HepG2 (cell line): ENCODE results near the gene ACSL4. TPM values are rescaled to one million over a fixed set of nuclear protein-coding genes. Genes with fewer than 3 reads are reported as not detected.

ENCODE experiments used
- ATAC-seq: fragments of 200-7000 bp; cut with Tn5 transposase; 3 replicates; pipeline ENCODE4 v1.9.1; 2020; ENCODE audit warnings: mild to moderate bottlenecking, moderate library complexity
- BruUV-seq: library from RNA; stranded (reverse); fragments of 400-500 nt; replicated peaks from 2 replicates; lab custom pipeline; 2021; lab: Mats Ljungman, UMichigan
- CTCF ChIA-PET: fragments of 300-600 bp; formaldehyde crosslinking; extraction: SDS; loops from one replicate; lab custom pipeline; 2021; ENCODE audit warnings: low total read pairs, inconsistent platforms, low intra/inter-chr PET ratio; lab: Yijun Ruan, JAX
- POLR2A ChIA-PET: fragments of 350-600 bp; sonication (Branson Sonifier 250); formaldehyde crosslinking; loops from one replicate; lab custom pipeline; 2020; ENCODE audit warnings: antibody characterized with exemption, inconsistent platforms; lab: Yijun Ruan, JAX
- DNase-seq: peaks from one replicate; pipeline ENCODE4 v3.0.0-alpha.2; 2015; ENCODE audit warnings: low spot score
- FAIRE-seq: peaks from 3 replicates; lab custom pipeline; 2011; peaks lifted over from hg19 to GRCh38; lab: Jason Lieb, UNC
- H2AFZ ChIP-seq: one replicate; pipeline ENCODE4 v1.6.1; 2011; ENCODE audit warnings: low read length, inconsistent platforms
- H3K27ac ChIP-seq: fragments of 300-600 bp; 3 replicates; pipeline ENCODE4 v1.8.0; 2011; ENCODE audit warnings: mixed run types, mild to moderate bottlenecking, mixed read lengths, low read length, inconsistent platforms; ENCODE audit not compliant: insufficient read depth; ENCODE audit errors: extremely low read length
- H3K27me3 ChIP-seq, 2 experiments: fragments of 200-600 bp in 1 of 2; 2 replicates in 1 of 2; 3 replicates in 1 of 2; pipeline versions ENCODE4 v1.6.0 to v1.8.0; 2011; ENCODE audit warnings: low read length in 2 of 2, mild to moderate bottlenecking in 2 of 2, moderate library complexity in 2 of 2, inconsistent platforms in 1 of 2; ENCODE audit not compliant: insufficient read depth in 2 of 2, control insufficient read depth in 1 of 2
- H3K36me3 ChIP-seq, 2 experiments: fragments of 200-600 bp in 1 of 2; replicated peaks in 1 of 2; 2 replicates in 1 of 2; 3 replicates in 1 of 2; pipeline versions ENCODE4 v1.5.1 to v1.8.0; 2011; ENCODE audit warnings: low read length in 2 of 2, inconsistent platforms in 1 of 2; ENCODE audit not compliant: insufficient read depth in 2 of 2, control insufficient read depth in 1 of 2
- H3K4me1 ChIP-seq: 2 replicates; pipeline ENCODE4 v1.5.1; 2012; ENCODE audit warnings: low read length, inconsistent platforms; ENCODE audit not compliant: insufficient read depth
- H3K4me2 ChIP-seq: 2 replicates; pipeline ENCODE4 v1.6.0; 2011; ENCODE audit warnings: low read depth, low read length, inconsistent platforms
- H3K4me3 ChIP-seq, 3 experiments: fragments of 200-600 bp in 1 of 3; sonication (generic), shearing (Covaris generic) in 1 of 3; replicated peaks in 1 of 3; 2 replicates each; pipeline ENCODE4 v1.5.1; 2011 to 2016; ENCODE audit warnings: low read length in 3 of 3, inconsistent platforms in 2 of 3, low read depth in 2 of 3, mild to moderate bottlenecking in 2 of 3, control low read depth in 1 of 3, mixed read lengths in 1 of 3; ENCODE audit not compliant: insufficient read depth in 1 of 3
- H3K79me2 ChIP-seq: one replicate; pipeline ENCODE4 v1.6.1; 2011; ENCODE audit warnings: low read length, inconsistent platforms; ENCODE audit not compliant: insufficient read depth
- H3K9ac ChIP-seq: 2 replicates; pipeline ENCODE4 v1.6.0; 2011; ENCODE audit warnings: mild to moderate bottlenecking, low read depth, low read length, inconsistent platforms; ENCODE audit not compliant: insufficient read depth
- H3K9me3 ChIP-seq: 2 replicates; pipeline ENCODE4 v1.5.1; 2012; ENCODE audit warnings: mild to moderate bottlenecking, low read length
- H4K20me1 ChIP-seq: 2 replicates; pipeline ENCODE4 v1.6.0; 2011; ENCODE audit warnings: inconsistent platforms, mild to moderate bottlenecking, low read length, moderate library complexity; ENCODE audit not compliant: insufficient read depth
- ARNT2 ChIP-seq: sonication (generic); formaldehyde crosslinking; IDR thresholded peaks from 2 replicates; pipeline ENCODE4 v1.8.0; 2022; ENCODE audit warnings: mild to moderate bottlenecking, low read depth, missing genetic modification reagents, moderate library complexity
- LBX2 ChIP-seq: sonication (generic); formaldehyde crosslinking; IDR thresholded peaks from 2 replicates; pipeline ENCODE4 v1.5.0; 2020; ENCODE audit warnings: missing genetic modification reagents, mild to moderate bottlenecking, borderline replicate concordance
- MIER2 ChIP-seq: IDR thresholded peaks from 2 replicates; pipeline ENCODE4 v1.6.1; 2016; ENCODE audit warnings: missing biosample characterization, missing genetic modification reagents
- POLR2AphosphoS5 ChIP-seq: IDR thresholded peaks from 2 replicates; pipeline ENCODE4 v1.6.1; 2012; ENCODE audit warnings: low read depth, low read length
- RBM22 ChIP-seq: fragments of 200-400 bp; formaldehyde crosslinking; optimal IDR thresholded peaks from 2 replicates; pipeline ENCODE3; 2017; ENCODE audit warnings: mild to moderate bottlenecking, low read length, moderate library complexity
- REL ChIP-seq: sonication (generic); formaldehyde crosslinking; conservative IDR thresholded peaks from 2 replicates; pipeline ENCODE4 v1.8.0; 2022; ENCODE audit warnings: mild to moderate bottlenecking, missing genetic modification reagents, moderate library complexity
- SOX13 ChIP-seq, 3 experiments: fragments of 450-650 bp in 1 of 3; sonication (generic) in 1 of 3; formaldehyde crosslinking in 1 of 3; IDR thresholded peaks in 2 of 3; conservative IDR thresholded peaks in 1 of 3; 2 replicates each; pipeline versions ENCODE4 v1.5.0 to v1.6.1; 2016 to 2020; ENCODE audit warnings: antibody characterized with exemption in 1 of 3, mild to moderate bottlenecking in 1 of 3, missing compliant biosample characterization in 1 of 3, missing genetic modification reagents in 1 of 3, moderate library complexity in 1 of 3
- ZBTB20 ChIP-seq: sonication (generic); formaldehyde crosslinking; IDR thresholded peaks from 2 replicates; pipeline ENCODE4 v1.8.1; 2023; ENCODE audit warnings: missing genetic modification reagents, low read depth, mild to moderate bottlenecking, borderline replicate concordance
- ZGPAT ChIP-seq: IDR thresholded peaks from 2 replicates; pipeline ENCODE4 v1.6.1; 2016; ENCODE audit warnings: mild to moderate bottlenecking
- ZHX2 ChIP-seq, 2 experiments: sonication (generic) in 1 of 2; formaldehyde crosslinking in 1 of 2; IDR thresholded peaks; 2 replicates each; pipeline versions ENCODE4 v1.6.1 to v1.9.0; 2014 to 2022; ENCODE audit warnings: antibody characterized with exemption in 1 of 2, borderline replicate concordance in 1 of 2, inconsistent platforms in 1 of 2, low read depth in 1 of 2, missing genetic modification reagents in 1 of 2
- in situ Hi-C: cut with HindIII; loops from 2 replicates; pipeline ENCODE4 v1.10.0; 2017; ENCODE audit warnings: low pct_unique_long_range_greater_than_20kb; ENCODE audit not compliant: extremely low pct_ligation_motif_present
- intact Hi-C: fragments of 100-400 bp; cut with micrococcal nuclease; formaldehyde crosslinking; loops from one replicate; pipeline ENCODE4 v1.10.0; 2022; ENCODE audit not compliant: unreplicated experiment
- polyA plus RNA-seq, 8 experiments: library from polyadenylated mRNA; depleted of rRNA in 3 of 8; stranded (reverse) in 7 of 8; unstranded in 1 of 8; fragments of >200 nt; fragmentation: Illumina TruSeq in 4 of 8; extraction: Trizol in 4 of 8; gene quantifications; 2 replicates each; pipeline versions ENCODE4 v1.2.1 to v1.2.3, GENCODE V29; 2011 to 2016; ENCODE audit warnings: low read depth in 4 of 8, missing spikeins in 1 of 8, mixed read lengths in 1 of 8; ENCODE audit not compliant: insufficient read depth in 1 of 8
- total RNA-seq, 5 experiments: library from RNA; depleted of rRNA; stranded (reverse); fragments of >200 nt; fragmentation: Illumina TruSeq; extraction: Trizol; gene quantifications; 2 replicates each; pipeline ENCODE4 v1.2.3, GENCODE V29; 2016; ENCODE audit warnings: low read depth in 1 of 5

ACSL4 gene
- total and polyA plus RNA-seq, 2 of the 13 experiments (the other 11 are each of a cell fraction or from before 2014, with no cell fraction given), result 207 to 316 TPM

- peaks cover 26% of the 10 kb centered on the region for H3K4me1 ChIP-seq
- H3K27ac ChIP-seq, result no peak overlapping the region
- peaks cover 51% of the 10 kb centered on the region for H4K20me1 ChIP-seq
- intact Hi-C loops, result no loop called here
- POLR2A ChIA-PET, result no interaction called here
- no peaks in the 10 kb centered on the region for H3K9me3 ChIP-seq
- CTCF ChIA-PET, result no interaction called here
- H3K36me3 ChIP-seq, result peaks cover 6 to 56% of the 10 kb centered on the region in 2 experiments
- in situ Hi-C loops, result no loop called here
- DNase-seq, result no peak
- no peak overlapping the region for H3K4me3 ChIP-seq
- no peak overlapping the region for H3K4me2 ChIP-seq
- H3K27me3 ChIP-seq, result no peaks in the 10 kb centered on the region
- FAIRE-seq, result peak; percentile 67
- no peak for ATAC-seq
- no TSS peak for BruUV-seq
- TF ChIP-seq ZBTB20 (no peak), ARNT2 (no peak), MIER2 (CRISPR knock-in tag) (no peak), RBM22 (peak; percentile 77), ZGPAT (CRISPR knock-in tag) (no peak), REL (CRISPR knock-in tag) (no peak), SOX13 (IDR thresholded peaks at IDR 0.05) (no peak), SOX13 (CRISPR knock-in tag; conservative IDR thresholded peaks at IDR 0.05 in 1 of 2, IDR thresholded peaks at IDR 0.05 in 1 of 2) (0 out of 4 replicates have a peak, but pooled peaks of 1 of the 2 experiments have one; percentile 31), LBX2 (CRISPR knock-in tag) (no peak), ZHX2 (IDR thresholded peaks at IDR 0.05; ENCODE audit: low read depth) (no peak), ZHX2 (CRISPR knock-in tag; IDR thresholded peaks at IDR 0.05; ENCODE audit: borderline replicate concordance) (no peak), POLR2AphosphoS5 (peak; percentile 24)
- H3K79me2 ChIP-seq, result peaks cover 61% of the 10 kb centered on the region
- no peak overlapping the region for H3K9ac ChIP-seq
- no peak overlapping the region for H2AFZ ChIP-seq
These were observed 53.2 kb downstream of the ACSL4 start for GRCh38 chrX:109679820-109680219.
